Nephron (organoid): Measurements from ENCODE around the gene CSRP1.

ENCODE experiments used
- H3K27ac Mint-ChIP-seq, 3 experiments: 2 replicates each; pipeline ENCODE4 v1.8.0; 2020; ENCODE audit warnings: mixed read lengths in 3 of 3, mild to moderate bottlenecking in 2 of 3, moderate library complexity in 1 of 3
- H3K27me3 Mint-ChIP-seq: 2 replicates; pipeline ENCODE4 v1.8.0; 2021; ENCODE audit warnings: low read depth, mild to moderate bottlenecking, moderate library complexity, mixed read lengths
- H3K36me3 Mint-ChIP-seq: 2 replicates; pipeline ENCODE4 v1.8.0; 2020; ENCODE audit warnings: low read depth, mixed read lengths
- H3K4me1 Mint-ChIP-seq: 2 replicates; pipeline ENCODE4 v1.8.0; 2020; ENCODE audit warnings: mixed read lengths
- H3K4me3 Mint-ChIP-seq, 3 experiments: 2 replicates each; pipeline ENCODE4 v1.8.0; 2020; ENCODE audit warnings: mild to moderate bottlenecking in 3 of 3, mixed read lengths in 3 of 3, moderate library complexity in 2 of 3
- H3K9me3 Mint-ChIP-seq: 2 replicates; pipeline ENCODE4 v1.8.0; 2020; ENCODE audit warnings: mixed read lengths
- CTCF ChIP-seq, 3 experiments: fragments of 200-600 bp; sonication (generic); IDR thresholded peaks; one replicate each; pipeline ENCODE4 v1.5.0; 2021; ENCODE audit warnings: antibody characterized with exemption in 3 of 3; ENCODE audit not compliant: unreplicated experiment in 3 of 3

Gene CSRP1

GRCh38 chr1:201499795-201500669 is 6.9 kb downstream of the CSRP1 start:
- peak overlapping the region in 2 of 3 experiments; percentile 12 to 53 for H3K4me3 Mint-ChIP-seq
- H3K36me3 Mint-ChIP-seq = no peaks in the 10 kb centered on the region
- no peak for TF ChIP-seq CTCF (IDR thresholded peaks at IDR 0.05; ENCODE audit: unreplicated experiment in 3 of 3)

GRCh38 chr1:201499191-201499590 is 7.7 kb downstream of the CSRP1 start:
- peaks cover 10% of the 10 kb centered on the region for H3K27me3 Mint-ChIP-seq
- peak overlapping the region; percentile 47 to 99 (median 88) for H3K27ac Mint-ChIP-seq
- TF ChIP-seq CTCF (IDR thresholded peaks at IDR 0.05; ENCODE audit: unreplicated experiment in 3 of 3) = no peak

More at GRCh38 chr1:201499795-201500669, 6.9 kb downstream of the CSRP1 start:
- Mint-ChIP-seq H3K27ac (peak overlapping the region; percentile 87 to 99 (median 99)), H3K27me3 (peaks cover 9% of the 10 kb centered on the region), H3K4me1 (peaks cover 78% of the 10 kb centered on the region), H3K9me3 (no peaks in the 10 kb centered on the region)

GRCh38 chr1:201498621-201499020 is 8.3 kb downstream of the CSRP1 start:
- H3K4me3 Mint-ChIP-seq = no peak overlapping the region
- H3K9me3 Mint-ChIP-seq = no peaks in the 10 kb centered on the region
- no peaks in the 10 kb centered on the region for H3K36me3 Mint-ChIP-seq
- peaks cover 12% of the 10 kb centered on the region for H3K27me3 Mint-ChIP-seq
- no peak for TF ChIP-seq CTCF (IDR thresholded peaks at IDR 0.05; ENCODE audit: unreplicated experiment in 3 of 3)
- H3K27ac Mint-ChIP-seq = peak overlapping the region; percentile 47 to 99 (median 88)
- H3K4me1 Mint-ChIP-seq = peaks cover 80% of the 10 kb centered on the region

More at GRCh38 chr1:201499191-201499590, 7.7 kb downstream of the CSRP1 start:
- peaks cover 80% of the 10 kb centered on the region for H3K4me1 Mint-ChIP-seq
- no peak overlapping the region for H3K4me3 Mint-ChIP-seq
- H3K9me3 Mint-ChIP-seq = no peaks in the 10 kb centered on the region
- no peaks in the 10 kb centered on the region for H3K36me3 Mint-ChIP-seq

GRCh38 chr1:201497935-201498509 is 8.9 kb downstream of the CSRP1 start:
- no peak for TF ChIP-seq CTCF (IDR thresholded peaks at IDR 0.05; ENCODE audit: unreplicated experiment in 3 of 3)
- no peaks in the 10 kb centered on the region for H3K36me3 Mint-ChIP-seq
- no peak overlapping the region for H3K4me3 Mint-ChIP-seq
- H3K27ac Mint-ChIP-seq = peak overlapping the region; percentile 41 to 99 (median 88)
- H3K9me3 Mint-ChIP-seq = peaks cover 5% of the 10 kb centered on the region
- peaks cover 12% of the 10 kb centered on the region for H3K27me3 Mint-ChIP-seq
- peaks cover 80% of the 10 kb centered on the region for H3K4me1 Mint-ChIP-seq

- Mint-ChIP-seq H3K27me3 (peaks cover 12% of the 10 kb centered on the region), H3K4me1 (peaks cover 80% of the 10 kb centered on the region), H3K27ac (peak overlapping the region; percentile 98 to 100 (median 98)), H3K36me3 (no peaks in the 10 kb centered on the region), H3K9me3 (peaks cover 5% of the 10 kb centered on the region), H3K4me3 (peak overlapping the region; percentile 20 to 45 (median 34))
- TF ChIP-seq CTCF (IDR thresholded peaks at IDR 0.05; ENCODE audit: unreplicated experiment in 3 of 3) = no peak
Observed at GRCh38 chr1:201496296-201496690, 10.6 kb downstream of the CSRP1 start.
